ENCODE data around the gene EPAS1.

GRCh38 chr2:46274586-46274985, 22.6 kb upstream of the EPAS1 start:
- TF ChIP-seq CTCF (IDR thresholded peaks at IDR 0.05; ENCODE audit: low read length) (no peak), EZH2phosphoT487 (IDR thresholded peaks at IDR 0.05; ENCODE audit: low read length) (no peak), EZH2 (optimal IDR thresholded peaks at IDR 0.05; ENCODE audit: low read depth, low read length) (no peak)

All from MM.1S (cell line).